Retina (tissue), 1 donor: Measurements from ENCODE around the gene MKS1.

ENCODE experiments used
- DNase-seq: peaks from one replicate; pipeline ENCODE4 v3.0.0-alpha.2; 2016

MKS1 gene

DNA sequence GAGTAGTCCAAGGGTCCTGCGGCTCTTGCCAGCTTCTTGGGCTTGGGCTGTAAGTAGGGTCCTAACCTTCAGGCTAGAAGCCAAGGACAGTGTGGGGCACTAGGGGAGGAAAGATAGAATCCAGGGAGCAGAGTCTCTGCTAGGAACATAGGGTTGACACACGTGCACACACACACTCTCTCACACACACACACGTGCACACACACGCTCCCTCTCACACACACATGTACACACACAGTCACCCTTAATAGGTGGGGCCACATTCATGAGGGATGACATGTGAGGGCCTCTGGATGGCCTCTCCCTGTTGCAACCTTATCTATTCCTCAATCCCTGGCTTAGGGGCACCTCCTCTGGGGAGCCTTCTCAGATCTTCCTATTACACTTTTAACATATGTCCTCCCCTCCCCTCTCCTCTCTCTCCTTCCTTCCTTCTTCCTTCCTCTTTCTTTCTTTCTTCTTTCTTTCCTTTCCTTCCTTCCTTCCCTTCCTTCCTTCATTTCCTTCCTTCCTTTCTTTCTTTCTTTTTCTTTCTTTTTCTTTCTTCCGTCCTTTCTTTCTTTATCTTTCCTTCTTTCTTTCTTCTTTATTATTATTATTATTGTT, 23.4 kb downstream of the MKS1 start:
- no peak for DNase-seq

DNA sequence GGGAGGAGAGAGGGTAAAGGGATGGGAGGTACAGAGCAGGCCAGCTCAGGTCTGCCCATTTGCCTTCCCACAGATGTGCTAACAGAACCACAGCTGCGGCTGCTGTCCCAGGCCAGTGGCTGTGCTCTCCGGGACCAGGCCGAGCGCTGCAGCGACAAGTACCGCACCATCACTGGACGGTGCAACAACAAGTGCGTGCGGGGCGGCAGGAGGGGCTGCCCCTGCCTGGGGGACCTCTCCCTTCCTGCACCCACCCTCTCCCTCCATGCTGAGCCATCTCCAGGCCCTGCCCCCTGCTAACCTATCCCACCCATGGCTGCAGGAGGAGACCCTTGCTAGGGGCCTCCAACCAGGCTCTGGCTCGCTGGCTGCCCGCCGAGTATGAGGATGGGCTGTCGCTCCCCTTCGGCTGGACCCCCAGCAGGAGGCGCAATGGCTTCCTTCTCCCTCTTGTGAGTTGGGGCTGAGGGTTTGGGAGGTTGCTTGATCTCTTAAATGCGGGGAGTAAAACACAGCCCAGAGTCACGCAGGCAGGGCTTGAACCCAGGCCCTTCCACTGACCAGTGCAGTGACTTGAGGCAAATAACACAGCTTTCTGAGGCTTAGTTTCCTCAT, 25.3 kb downstream of the MKS1 start:
- DNase-seq, result no peak

DNA sequence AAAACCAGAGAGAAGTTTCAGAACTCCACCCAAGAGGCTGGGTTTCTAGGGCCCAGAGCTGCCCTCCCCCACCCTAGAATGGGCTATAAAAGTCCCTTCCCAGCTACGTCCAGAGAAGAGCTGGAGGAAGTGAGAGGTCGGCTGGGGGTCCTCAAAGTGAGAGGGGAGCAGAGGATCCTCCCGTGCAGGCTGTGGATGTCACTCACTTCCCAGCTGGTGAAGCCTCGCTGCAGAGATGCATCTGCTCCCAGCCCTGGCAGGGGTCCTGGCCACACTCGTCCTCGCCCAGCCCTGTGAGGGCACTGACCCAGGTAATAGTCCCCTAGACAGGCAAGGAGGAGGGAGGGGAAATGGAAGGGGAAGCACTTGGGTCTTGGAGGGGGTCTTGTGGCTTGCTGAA, 26.4 kb downstream of the MKS1 start, which contains the start of gene EPX:
TSS of gene EPX (plus strand) at position 115 of the 400 bp plus-strand sequence. CDS start at position 236, 121 bp downstream.
- DNase-seq, result no peak

DNA sequence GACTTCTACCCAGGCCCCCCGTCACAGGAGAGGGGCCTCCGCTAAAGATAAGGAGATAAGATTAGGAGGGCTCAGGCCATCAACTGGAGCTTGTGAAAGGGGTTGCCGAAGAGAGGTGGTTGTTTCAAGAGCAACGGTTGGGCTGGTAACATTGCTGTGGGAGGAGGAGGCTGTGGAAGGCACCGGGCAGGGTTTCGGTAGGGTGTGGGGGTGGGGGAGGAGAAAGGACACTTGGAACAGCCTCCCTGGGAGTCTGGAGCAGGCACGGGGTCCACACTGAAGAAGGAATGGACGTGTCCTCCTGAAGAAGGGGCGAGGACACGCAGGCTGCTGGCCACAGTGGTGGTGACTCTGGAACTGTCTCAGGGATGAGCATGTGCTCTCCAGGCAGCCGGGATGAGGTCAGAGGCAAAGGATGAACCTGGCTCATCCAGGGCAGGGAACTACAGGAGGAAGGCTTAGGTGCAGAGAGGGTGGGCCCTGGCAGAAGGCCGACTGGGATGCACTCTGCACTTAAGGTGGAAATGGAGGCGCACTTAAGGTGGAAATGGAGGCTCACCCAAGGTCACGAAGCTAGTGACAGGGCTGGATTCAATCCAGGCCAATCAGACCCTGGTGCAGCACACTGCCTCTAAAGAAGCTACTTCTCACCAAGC, 27.7 kb downstream of the MKS1 start:
- DNase-seq, result no peak

DNA sequence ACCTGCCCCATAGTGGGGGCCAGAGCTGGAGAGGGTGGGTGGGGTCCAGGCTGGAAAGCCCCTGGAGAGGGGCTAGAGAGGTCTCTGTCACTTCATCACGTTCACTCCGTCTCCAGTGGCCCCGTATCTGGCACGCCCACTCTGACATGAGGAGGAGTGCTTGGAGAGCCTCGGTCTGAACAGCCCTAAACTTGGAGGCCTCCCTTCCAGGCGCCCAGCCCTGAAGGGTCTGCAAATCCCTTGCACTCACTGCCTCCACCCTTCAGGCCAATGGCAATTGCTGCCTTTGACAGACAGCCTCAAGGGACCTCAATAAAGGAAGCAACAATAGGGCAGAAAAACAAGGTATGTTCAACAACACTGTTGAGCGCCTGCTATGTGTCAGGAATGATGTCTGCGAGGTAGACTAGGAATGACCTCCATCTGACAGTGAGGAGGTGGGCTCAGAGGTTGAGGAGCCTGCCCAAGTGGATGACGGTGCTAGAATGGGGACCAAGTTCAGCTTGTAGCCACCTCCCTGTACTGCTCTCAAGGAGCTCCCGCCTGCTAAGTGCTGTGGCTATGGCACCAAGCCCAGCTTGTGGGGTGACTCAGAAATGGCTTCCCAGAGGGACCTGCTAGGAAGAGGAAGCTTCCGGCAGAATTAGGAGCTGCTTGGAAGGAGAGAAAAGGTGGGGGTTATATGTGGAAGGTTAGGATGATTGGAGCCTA, 29.5 kb downstream of the MKS1 start:
- no peak for DNase-seq

DNA sequence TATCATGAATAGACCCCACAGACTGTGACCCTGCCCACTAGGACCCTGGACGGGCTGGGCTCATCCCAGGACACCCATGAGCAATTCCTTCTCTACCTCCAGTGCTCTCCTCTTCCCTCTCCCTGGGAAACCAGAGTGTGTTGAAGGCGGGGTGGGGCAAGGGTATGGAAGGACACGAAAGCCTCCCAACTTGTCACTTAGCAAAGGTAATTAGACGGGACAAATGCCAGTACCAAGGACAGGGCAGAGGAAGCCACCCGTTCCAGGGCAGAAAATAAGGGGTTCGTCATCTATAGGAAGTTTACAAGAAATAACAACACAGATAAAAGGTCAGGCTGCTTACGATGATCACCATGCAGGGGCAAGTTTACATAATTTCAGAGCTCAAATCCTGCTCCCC, 31.4 kb downstream of the MKS1 start:
- DNase-seq, result no peak

DNA sequence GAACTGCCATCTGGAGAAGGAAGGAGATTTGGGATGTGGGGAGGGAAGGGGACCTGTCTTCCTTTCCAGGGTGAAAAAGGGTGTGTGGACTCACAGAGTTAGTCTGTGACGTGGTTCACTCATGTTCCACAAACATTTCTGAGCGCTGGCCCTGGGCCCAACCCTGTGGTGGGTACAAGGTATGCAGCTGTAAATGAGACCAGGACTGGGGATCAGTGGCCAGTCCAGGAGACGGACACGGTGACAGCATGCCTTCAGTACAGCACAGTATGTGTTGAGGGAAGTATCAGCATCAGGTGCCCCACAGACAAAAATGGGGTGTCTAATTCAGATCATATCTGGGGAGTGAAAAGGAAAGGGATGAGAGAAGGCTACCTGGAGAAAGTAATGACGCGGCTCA, 32.0 kb downstream of the MKS1 start:
- DNase-seq, result no peak

DNA sequence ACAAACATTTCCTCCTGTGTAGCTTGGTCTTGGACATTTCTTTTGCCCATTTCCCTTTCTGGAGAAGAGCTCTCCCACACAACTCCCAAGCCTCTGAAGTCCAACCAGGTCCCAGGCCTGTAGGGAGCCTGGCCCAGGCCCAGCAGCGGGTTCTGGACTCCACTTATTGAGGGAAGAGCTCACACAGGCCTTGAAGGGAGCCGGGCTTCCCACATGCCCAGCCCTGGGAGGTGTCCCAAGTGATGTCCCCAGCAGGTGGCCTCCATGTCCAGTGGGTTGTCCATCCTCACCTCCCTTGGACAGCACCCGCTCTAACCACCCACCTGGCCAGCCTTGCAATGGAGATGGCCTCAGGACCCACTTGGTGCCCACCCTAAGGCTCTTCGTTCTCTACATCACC, 32.5 kb downstream of the MKS1 start:
- no peak for DNase-seq

DNA sequence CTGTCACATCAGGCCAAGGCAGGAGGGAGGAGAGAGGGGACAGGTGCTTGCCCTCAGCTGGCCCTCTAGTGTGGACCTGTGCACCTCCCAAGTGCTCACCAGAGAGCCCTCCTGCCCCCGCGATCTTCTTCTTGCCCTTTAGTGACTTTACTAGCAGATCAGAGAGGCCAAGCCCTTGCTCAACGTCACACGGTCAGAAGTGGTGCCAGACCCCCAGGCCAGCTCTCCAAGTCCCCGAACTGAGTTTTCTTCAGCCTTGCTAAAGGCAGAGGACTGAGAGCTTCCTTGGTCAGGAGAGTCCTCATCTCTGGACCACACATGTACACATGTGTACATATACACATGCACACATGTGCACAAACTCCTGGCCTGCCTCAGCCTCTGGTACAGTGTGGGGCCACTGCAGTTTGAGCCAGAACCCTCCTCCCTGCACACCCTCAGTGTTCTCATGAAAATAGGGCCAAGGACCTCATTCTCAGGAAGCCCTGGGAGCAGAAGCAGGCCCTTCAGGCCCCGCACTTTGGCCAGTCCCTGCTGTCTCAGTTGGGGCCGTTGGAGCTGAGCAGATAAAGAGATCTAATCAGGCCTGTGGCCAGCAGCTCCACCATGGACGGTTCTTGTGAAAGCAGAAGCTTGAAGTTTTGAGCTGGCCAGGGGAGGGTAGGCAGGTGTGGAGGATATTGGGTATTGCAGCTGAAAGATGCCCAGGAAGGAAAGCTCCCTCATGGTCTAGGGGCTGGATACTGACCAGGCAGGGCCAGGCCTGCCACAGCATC, 33.9 kb downstream of the MKS1 start:
- no peak for DNase-seq

DNA sequence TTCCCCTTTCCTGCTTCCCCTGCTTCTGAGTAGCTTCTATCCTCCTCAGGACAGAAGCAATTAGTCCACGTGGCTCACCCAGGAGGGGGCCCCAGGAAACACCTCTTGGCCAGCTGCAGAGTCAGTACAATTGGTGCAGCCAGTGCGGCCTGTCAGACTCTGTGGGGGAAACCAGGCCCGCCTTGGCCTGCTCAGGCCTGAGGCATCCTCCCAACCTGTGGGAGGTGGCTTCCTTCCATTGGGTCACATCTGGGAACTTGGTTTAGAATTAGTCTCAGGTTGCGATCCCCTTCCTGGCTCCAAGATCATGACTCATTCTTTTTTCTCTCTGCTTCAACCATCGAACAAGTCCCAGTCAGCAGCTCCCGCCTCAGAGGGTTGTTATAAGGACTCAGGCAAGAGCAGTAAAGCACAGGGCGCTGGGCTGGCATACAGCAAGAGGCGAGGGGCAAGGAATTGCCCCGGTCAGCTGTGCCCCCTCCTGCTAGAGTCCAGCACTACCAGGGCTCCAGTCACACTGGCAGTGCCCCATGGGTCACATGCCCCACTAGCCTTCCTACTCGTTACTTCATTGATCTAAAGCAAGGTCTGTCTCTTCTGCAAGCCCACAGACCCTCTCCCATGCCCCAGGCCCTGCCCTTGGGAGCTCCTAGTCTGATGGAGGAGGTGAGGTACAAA, 34.6 kb downstream of the MKS1 start:
- no peak for DNase-seq

DNA sequence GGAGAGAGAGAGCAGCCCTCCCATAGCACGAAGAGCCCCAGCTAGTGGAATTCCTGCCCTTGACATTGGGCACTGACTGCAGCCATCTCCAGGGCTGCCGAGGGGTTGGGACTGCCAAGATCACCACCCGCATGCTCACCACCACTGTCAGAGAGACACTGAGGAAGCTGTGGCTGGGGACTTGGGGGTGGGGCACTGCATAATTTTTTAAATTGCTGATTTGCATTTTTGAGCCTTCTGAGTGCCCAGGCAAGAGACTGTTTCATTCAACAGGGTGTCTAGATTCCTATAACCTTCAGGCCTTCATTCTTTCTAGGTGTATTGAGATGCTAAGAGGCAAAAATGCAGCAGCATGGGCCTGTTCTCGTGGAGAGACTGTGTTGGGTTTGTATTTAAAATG, 35.5 kb downstream of the MKS1 start:
- no peak for DNase-seq

DNA sequence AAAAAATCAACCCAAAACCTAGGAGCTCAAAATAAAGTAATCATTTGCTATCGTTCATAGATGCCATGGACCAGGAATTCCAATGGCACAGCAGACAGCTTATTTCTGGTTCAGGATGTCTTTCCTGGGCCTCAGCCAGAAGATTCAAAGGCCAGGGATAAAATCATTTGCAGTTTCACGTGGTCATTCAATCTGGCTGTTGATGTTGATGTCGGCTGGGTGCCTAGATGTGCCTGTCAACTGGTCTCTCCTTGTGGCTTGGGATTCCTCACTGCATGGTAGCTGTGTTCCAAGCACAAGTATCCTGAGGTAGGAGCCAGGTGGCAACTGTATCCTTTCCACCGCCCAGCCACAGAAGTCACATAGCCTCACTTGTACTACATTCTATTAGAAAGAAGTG, 37.3 kb downstream of the MKS1 start:
- no peak for DNase-seq

DNA sequence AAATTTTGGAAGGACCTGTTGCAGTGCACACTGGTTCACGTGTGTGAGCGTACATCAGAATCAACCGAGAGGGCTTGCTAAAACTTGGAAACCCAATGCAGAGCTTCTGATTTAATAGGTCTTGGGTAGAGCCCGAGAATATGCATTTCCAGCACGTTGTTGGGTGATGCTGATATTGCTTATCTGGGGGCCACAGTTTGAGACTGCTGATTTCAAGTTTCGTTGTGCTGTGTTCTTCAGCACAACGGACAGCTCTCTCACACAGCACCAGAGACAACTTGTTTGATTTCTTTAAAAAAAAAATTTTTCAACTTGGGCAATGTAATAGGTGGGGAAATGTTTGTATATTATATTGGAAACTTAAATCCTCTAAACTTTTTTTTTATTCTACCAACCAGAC, 42.9 kb downstream of the MKS1 start:
- DNase-seq, result no peak

DNA sequence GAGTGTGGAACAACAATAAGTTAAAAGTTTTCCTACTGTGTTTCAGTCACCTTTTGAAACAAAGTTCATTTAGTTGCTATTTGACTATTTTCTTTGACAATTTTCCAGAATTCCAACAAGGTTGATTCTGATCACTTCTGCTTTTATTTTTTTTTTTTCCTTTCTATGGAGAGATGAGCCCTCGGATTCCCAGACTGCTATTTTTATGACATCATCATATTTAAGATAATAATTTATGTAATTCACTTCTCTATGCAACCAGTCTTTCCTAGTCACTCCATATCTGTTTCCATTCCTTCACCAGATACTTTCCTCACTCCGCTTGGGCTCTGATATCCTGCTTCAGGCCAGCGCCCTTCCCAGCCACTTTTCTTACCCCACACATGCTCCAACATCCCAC, 44.2 kb downstream of the MKS1 start:
- no peak for DNase-seq

DNA sequence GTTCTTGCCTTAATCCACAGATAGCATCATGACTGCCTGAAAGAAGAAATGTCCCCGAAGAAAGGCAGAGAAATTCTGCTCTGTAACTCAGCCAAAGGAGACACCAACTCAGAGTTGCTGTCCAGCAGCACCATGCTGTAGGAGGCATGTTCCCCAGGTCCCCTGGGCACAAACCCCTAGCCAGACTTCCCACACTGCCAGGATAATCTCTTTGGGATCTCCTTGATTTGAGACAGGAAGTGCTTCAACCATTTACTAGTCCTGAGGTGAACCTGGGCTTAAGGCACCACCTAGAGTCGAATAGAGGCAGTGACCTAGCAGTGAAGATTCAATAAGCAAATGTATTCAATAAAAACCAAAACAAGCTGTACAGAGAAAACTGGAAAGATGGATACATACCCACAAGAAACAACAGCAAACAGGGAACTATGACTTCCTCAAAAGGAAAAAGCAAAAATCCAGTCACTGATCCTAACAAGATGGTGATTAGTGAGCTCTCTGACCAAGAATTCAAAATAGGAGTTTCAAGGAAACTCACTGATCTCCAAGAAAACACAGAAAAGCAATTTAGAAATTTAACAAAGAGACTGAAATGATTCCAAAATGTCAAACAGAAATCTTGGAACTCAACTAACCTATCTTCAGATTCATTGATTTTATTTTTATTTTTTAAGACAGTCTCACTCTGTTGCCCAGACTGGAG, 46.5 kb downstream of the MKS1 start:
- no peak for DNase-seq

DNA sequence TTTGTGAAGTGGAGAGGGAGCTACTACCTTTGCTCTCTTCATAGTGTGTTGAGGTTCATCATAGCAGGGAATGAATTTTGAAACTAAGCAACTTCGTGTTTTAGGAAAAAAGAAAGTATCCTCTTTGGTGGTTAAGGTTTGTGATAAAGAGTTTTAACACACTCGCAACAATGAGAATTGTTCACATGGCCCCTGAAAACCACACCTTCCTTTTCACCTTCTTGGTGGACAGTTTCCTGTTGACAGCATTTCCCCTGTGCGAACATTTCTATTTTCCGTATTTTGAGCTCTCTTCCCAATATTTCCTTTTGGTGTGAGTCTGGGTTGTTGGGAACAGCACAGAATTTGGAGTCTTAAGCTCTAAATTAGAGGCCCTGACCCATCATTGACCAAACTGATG, 48.4 kb downstream of the MKS1 start:
- DNase-seq, result no peak

DNA sequence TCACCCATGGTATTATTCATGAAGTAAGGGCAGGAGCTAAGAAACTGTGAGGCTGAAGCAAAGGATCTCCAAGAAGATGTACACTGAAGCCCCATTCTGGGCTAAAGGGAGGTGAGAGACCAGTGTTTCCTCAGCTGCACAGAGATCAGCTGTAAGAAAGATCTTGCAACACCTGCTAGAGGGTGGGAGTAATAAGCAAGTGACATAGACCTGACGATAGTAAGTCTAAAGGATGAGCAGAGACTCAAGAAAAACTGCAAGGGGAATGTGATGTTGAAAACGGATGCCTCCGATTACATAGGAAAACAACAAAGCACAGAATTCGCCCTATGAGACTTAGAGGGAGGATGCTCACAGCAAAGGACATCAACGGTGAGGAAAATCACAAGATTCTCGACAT, 52.4 kb downstream of the MKS1 start, which contains the start of gene OR4D2:
TSS of gene OR4D2 (plus strand) at position 301 of the 400 bp plus-strand sequence. CDS start 2,674 bp downstream, outside the sequence.
- DNase-seq, result no peak

DNA sequence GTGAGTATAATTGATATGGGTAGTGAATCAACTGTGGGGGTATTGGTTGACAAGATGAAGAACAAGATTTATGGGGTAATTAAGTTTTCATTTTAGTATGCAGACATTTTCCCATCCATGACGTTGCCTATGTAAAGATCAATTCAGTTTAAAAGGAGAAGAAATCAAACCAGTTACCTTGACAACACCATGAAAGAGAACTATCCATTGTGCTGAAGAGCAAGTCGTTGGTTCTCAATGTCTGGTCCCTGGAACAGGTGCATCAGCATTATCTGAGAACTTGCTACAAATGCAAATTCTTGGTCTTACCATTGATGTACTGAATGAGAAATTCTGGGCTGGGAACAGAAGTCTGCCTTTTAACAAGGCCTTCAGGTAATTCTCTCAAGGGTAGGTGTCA, 53.1 kb downstream of the MKS1 start:
- no peak for DNase-seq

DNA sequence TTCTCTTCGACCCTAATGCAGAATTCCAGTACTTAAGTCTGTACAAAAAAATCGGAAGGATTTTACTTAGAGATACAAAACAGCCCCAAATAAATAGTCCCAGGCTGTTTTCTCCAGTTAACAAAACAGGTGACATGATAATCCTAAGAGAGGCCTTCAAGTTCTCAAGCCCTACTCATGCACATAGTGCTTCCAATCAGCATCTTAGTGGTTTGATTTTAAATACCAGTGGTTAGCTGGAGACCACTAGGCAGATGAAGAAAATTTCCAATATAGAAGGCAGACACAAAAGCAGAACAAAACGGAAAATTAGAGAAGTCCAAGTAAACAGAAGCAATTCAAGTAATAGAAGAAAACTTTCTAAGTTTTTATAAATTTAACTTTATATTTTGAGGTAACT, 57.5 kb downstream of the MKS1 start:
- DNase-seq, result no peak

DNA sequence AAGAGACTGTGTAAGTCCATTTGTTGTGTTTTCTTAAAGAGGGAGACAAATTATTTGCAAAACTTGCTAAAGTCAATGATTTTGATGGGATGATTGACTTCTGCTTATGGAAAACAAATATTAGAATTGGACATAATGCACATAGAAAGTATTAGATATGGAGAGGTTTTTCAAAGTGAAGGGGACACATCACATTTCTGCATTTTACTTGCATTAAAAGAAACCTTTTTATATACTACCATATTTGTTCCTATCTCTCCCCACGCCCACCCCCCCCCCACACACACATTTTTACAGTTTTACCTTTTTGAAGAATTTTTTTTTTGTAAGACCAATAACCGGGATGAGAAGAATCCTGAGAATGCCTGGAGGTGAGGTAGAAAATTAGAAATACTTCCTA, 60.9 kb downstream of the MKS1 start:
- DNase-seq, result no peak
